Stimulated activated CD8-positive, alpha-beta memory T cell treated with anti-CD3 and anti-CD28 coated beads, Interleukin-15, amount 100 ng/mL, for 24 hours (primary cell): Measurements from ENCODE around the gene MUC2.

Experiments
- DNase-seq: peaks from one replicate; pipeline ENCODE4 v3.0.0-alpha.2; 2020; ENCODE audit warnings: low read depth

Gene MUC2

GRCh38 chr11:1087961-1088926, 13.6 kb downstream of the MUC2 start:
- DNase-seq, result no peak

GRCh38 chr11:1088927-1089737, 14.5 kb downstream of the MUC2 start:
- no peak for DNase-seq

- DNase-seq, result no peak
Observed at GRCh38 chr11:1089738-1090599, 15.3 kb downstream of the MUC2 start.

GRCh38 chr11:1090600-1091331, 16.1 kb downstream of the MUC2 start:
- no peak for DNase-seq

- no peak for DNase-seq
Observed at GRCh38 chr11:1091332-1092083, 16.8 kb downstream of the MUC2 start.

- DNase-seq, result no peak
Observed at GRCh38 chr11:1092145-1092670, 17.5 kb downstream of the MUC2 start.

- no peak for DNase-seq
Observed at GRCh38 chr11:1092919-1093318, 18.2 kb downstream of the MUC2 start.

GRCh38 chr11:1099519-1100355, 25.1 kb downstream of the MUC2 start:
- DNase-seq, result no peak

GRCh38 chr11:1100417-1101245, 26.0 kb downstream of the MUC2 start:
- no peak for DNase-seq

GRCh38 chr11:1101318-1102089, 26.8 kb downstream of the MUC2 start:
- no peak for DNase-seq

- DNase-seq, result no peak
Observed at GRCh38 chr11:1102221-1102971, 27.7 kb downstream of the MUC2 start.

GRCh38 chr11:1102996-1103395, 28.3 kb downstream of the MUC2 start:
- no peak for DNase-seq

GRCh38 chr11:1103401-1104360, 29.0 kb downstream of the MUC2 start:
- DNase-seq, result no peak

- DNase-seq, result no peak
Observed at GRCh38 chr11:1104411-1105182, 29.9 kb downstream of the MUC2 start.

- DNase-seq, result no peak
Observed at GRCh38 chr11:1105183-1105565, 30.5 kb downstream of the MUC2 start.
